Right lung (tissue), 5 donors: Measurements from ENCODE around the gene PLA2G2D. TPM values are rescaled to one million over a fixed set of nuclear protein-coding genes. Genes with fewer than 3 reads are reported as not detected.
A peak's percentile ranks its signal among the peaks of the same experiment; 100 is the strongest.

Experiments used
- DNase-seq, 2 donors: peaks; one replicate each; pipeline ENCODE4 v3.0.0-alpha.2; 2013
- polyA plus RNA-seq, 5 donors: library from polyadenylated mRNA; unstranded; fragments of 120-200 nt; gene quantifications; one replicate each; pipeline versions ENCODE4 v1.2.1 to v1.2.3, GENCODE V29; 2013; ENCODE audit warnings: inconsistent platforms in 1 of 5, low replicate concordance in 1 of 5; ENCODE audit not compliant: insufficient read length in 5 of 5, insufficient read depth in 1 of 5

The PLA2G2D gene
- polyA plus RNA-seq, 5 donors: 0.04 to 0.12 (median 0.10) TPM; not detected in 1

GRCh38 chr1:20115479-20115878, 3.9 kb downstream of the PLA2G2D start:
- no peak for DNase-seq

- no peak for DNase-seq
Measured at GRCh38 chr1:20114021-20114648, 5.2 kb downstream of the PLA2G2D start.

- no peak for DNase-seq
Measured at GRCh38 chr1:20112279-20113000, 6.9 kb downstream of the PLA2G2D start.

GRCh38 chr1:20111452-20111851, 7.9 kb downstream of the PLA2G2D start:
- DNase-seq: no peak

GRCh38 chr1:20110679-20111078, 8.7 kb downstream of the PLA2G2D start:
- DNase-seq: no peak

GRCh38 chr1:20109223-20109856, 10.0 kb downstream of the PLA2G2D start:
- DNase-seq: no peak

GRCh38 chr1:20108366-20109123, 10.8 kb downstream of the PLA2G2D start:
- no peak for DNase-seq

- DNase-seq: no peak
Measured at GRCh38 chr1:20107796-20108195, 11.5 kb downstream of the PLA2G2D start.

GRCh38 chr1:20107351-20107750, 12.0 kb downstream of the PLA2G2D start:
- DNase-seq: no peak

- DNase-seq: no peak
Measured at GRCh38 chr1:20105856-20106255, 13.5 kb downstream of the PLA2G2D start.

GRCh38 chr1:20102875-20103274, 16.5 kb downstream of the PLA2G2D start:
- DNase-seq: no peak

- DNase-seq: peak in 1 of 2 donors; percentile 50
Measured at GRCh38 chr1:20100632-20101355, 18.5 kb downstream of the PLA2G2D start.

- peak; percentile 67 to 70 for DNase-seq
Measured at GRCh38 chr1:20099533-20099932, 19.8 kb downstream of the PLA2G2D start.

- no peak for DNase-seq
Measured at GRCh38 chr1:20096840-20097447, 22.4 kb downstream of the PLA2G2D start.

- DNase-seq: no peak
Measured at GRCh38 chr1:20095564-20096434, 23.5 kb downstream of the PLA2G2D start.

- DNase-seq: no peak
Measured at GRCh38 chr1:20093940-20094391, 25.4 kb downstream of the PLA2G2D start.

GRCh38 chr1:20093303-20093702, 26.0 kb downstream of the PLA2G2D start:
- no peak for DNase-seq

- no peak for DNase-seq
Measured at GRCh38 chr1:20090641-20091040, 28.7 kb downstream of the PLA2G2D start.

GRCh38 chr1:20090119-20090518, 29.2 kb downstream of the PLA2G2D start:
- no peak for DNase-seq
